Stimulated activated CD4-positive, alpha-beta T cell treated with anti-CD3 and anti-CD28 coated beads, Interleukin-12 subunit alpha, Interleukin-12 subunit beta, amount 100 ng/mL, for 4 hours (primary cell): ENCODE measurements around the gene ZNF285.
"Not testable (repeated sequence)": the region's sequence is repeated elsewhere in the genome, so short reads cannot be mapped to it uniquely, and the experiment has no call there.

Experiments used
- DNase-seq: peaks from one replicate; pipeline ENCODE4 v3.0.0-alpha.2; 2020

The ZNF285 gene

DNA sequence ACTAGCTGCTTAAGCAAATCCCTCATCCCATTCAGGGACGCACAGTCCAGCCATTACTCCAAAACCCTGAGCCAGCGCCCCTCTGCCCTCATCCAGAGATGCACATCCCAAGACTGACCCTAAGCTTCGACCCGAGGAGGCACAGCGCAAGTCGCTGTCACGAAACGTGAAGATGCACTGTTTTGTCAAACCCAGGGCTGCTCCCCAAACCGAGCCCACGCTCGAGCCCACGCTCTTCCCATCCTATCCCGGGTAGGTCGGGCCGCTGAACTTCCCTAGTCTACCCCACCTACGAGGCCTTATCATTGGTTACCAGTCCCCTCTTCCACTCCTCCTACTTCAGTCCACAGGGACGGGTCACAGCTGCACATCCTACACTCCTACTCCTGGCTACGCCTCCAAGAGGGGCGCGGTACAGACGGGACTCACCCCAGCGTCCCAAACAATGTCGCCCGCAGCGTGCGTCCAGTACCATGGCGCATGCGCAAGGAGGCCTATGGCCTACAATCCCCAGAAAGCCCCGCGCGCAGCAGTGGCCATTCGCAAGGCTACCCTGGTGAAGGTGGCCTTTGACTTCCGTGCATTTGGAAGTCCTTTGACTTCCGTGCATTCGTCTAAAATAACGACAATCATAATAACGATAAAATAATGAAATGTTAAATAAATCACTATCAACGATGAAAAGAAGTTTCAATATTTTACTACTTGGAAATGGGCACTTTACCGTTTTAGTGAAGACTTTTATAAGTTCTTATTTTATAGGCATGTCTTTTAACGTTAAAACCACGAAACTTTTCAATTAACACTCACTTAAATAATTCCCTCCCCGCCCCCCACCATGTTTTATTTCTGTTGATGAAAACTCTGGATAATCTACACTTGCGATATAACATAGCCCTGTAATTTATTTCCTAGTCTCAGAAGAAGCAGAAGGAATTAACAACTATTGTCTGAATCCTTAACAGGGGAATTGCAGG, at the start of gene ZNF285:
TSS of gene ZNF285 (minus strand) at position 470 of the 977 bp plus-strand sequence. CDS start 4,395 bp downstream, outside the sequence.
- DNase-seq: peak; percentile 68

DNA sequence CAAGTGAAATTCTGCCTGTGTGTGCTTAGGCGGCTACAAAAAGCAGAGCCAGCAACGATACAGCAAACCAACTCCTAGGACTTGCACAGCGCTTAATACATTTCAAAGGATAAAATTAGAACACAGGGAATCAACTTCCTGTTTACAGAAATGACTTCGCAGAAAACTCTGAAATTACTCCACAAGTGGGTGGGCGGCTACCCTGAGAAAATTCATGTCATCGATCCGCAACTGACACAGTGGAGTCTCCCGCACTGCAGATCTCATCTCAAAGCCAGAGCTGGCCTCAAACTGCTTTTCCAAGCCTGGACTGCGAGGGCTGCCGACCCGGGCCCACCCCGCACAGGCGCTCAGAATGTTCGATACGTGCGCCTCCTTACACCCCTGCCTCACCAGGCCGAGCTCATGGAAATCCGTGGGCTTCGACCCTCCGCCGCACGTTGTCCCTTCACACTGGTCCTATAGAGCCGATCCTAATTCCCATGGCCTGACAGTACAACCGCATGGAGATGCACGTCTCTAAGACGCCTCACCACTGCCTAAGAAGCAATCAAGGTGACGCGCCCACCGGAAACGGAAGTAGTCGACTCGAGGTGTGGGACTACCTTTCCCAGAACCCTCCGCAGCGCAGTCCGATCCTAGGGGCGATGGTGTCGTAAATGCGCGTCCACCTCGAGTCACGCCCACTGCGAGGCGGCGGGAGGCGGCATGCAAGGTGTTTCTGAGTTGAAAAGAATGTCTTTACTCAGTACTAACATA, 46.7 kb upstream of the ZNF285 start, which contains the start of gene ZNF229:
TSS of gene ZNF229 (minus strand) at position 557 of the 759 bp plus-strand sequence. CDS start 5,625 bp downstream, outside the sequence.
- DNase-seq: peak; percentile 62

DNA sequence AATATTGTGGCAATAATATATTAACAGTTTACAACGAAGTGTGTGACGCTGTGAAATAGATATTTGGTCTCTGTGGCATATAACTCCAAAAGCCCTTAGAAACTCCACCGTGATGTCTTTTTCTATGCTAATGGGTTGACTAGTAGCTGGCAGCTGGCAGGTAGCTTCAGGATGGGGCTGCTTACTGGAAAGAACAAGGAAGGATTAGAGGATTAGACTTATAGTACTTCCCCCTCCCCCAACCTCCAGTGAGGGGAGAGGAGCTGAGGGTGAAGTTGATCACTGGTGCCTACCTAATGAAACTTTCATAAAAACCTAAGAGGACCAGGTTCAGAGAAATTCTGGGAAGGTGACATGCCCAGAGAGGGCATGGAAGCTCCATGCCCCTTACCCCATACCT, 37.0 kb upstream of the ZNF285 start:
- DNase-seq: no peak

DNA sequence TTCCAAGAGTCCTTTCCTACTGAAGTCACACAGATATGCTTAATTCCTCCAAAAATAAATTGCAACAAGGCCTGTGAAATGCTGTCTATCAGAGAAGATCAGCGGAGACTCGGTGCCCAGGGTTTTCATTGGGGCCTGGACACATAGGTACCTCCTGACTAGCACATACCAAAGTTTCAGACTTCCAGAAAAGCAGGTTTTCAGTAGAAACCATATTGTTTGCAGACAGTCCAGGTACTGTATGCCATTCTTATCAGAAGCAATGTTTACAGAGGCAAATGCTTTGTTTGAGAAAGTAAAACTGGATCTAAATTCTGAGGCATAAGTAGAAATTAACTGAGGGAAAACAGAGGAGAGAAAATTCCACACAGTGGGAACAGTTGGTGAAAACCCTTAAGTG, 34.0 kb upstream of the ZNF285 start:
- no peak for DNase-seq

DNA sequence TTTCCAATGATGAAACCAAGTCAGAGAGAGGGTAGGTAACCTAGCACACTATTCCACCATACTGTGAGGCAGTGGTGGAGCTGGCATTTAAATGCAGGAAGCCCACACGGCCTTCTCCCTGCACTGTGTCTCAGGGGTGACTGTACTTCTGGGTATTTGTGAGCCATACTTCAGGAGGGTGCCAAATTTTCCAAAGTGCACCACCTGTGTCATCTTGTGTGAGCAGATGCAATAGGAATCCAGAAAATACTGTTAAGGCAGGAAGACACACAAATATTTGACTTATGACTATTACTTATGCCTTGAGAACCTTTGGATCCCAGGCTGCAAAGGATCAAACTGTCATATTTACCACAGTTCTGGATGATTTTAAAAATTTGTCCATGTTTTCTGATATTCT, 29.5 kb upstream of the ZNF285 start:
- no peak for DNase-seq

DNA sequence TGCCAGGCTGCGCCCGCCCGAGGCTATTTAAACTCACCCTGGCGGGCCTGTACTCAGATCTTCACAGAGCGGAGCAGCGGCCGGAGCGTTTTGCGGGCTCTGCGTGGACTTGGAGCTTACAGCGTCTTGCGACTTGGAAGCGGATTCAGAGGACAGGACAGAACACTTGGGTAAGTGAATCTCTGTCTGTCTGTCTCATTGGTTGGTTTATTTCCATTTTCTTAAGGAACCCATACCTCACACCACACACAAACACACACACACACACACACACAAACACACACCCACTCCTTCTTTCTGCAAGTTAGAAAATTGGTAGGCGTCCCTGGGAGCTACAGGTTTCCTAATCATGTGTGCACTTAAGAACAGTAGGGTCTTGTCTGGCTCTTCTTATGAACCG, 14.1 kb upstream of the ZNF285 start:
- DNase-seq: not testable (repeated sequence)

DNA sequence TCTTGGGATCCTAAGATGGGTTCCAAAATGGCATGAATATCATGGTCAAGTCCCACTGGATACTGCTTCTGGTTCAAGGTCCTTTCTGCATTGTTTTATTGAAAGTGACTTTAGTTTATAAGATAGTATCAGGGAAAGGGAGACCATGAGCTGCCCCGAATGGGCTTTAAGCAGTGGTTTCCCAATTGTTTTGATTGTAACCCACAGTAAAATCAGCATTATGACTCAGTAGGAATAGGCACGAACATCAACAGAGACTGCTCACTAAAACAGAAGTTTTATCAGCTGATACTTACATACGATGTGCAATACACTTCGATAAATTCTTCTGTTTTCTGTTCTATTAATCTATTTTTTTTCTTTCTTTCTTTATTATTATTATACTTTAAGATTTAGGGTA, 12.1 kb downstream of the ZNF285 start:
- DNase-seq: not testable (repeated sequence)

DNA sequence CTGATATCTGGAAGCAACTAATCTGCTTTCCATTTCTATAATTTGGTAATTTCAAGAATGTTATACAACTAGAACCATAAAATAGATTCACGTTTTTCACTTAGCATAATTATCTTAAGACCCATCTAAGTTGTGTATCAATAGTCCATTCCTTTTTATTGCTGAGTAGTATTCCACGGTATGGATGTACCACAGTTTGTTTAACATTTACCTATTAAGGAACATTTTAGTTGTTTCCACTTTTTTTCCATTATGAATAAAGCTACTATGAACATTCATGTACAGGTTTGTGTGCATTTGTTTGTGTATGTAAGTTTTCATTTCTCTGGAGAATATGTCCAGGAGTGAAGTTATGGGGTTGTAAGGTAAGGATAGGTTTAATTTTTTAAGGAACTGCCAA, 26.6 kb downstream of the ZNF285 start:
- no peak for DNase-seq

DNA sequence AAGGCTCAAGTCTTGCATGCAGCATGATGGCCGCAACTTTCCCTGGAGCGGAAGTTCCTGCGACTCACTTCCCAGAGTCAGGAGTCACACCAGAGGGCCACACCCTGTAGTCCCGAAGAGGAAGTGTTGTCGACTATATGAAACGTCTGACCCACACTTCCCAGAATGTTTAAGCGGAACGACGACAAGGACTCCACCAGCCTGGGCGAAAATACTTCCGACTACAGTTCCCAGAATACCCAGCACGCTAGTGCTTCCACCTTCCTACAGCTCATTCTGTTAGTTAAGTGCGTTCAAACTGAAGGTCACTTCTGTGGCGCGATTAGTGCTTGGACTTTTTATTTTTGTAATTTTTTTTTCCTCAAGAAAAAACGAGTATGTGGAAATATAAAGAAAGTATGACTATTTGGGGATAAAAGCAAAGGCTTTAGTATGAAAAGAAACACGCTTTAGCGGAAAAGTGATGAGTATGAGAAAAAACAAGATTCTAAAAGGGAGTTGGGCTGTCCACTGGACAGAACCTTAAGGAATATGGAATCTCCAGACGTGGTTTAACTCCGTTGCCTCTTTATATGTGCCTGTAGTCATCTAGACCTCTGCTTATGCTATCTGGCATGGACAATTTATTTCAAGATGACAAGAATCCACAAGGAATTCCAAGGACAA, 29.5 kb downstream of the ZNF285 start:
- no peak for DNase-seq

DNA sequence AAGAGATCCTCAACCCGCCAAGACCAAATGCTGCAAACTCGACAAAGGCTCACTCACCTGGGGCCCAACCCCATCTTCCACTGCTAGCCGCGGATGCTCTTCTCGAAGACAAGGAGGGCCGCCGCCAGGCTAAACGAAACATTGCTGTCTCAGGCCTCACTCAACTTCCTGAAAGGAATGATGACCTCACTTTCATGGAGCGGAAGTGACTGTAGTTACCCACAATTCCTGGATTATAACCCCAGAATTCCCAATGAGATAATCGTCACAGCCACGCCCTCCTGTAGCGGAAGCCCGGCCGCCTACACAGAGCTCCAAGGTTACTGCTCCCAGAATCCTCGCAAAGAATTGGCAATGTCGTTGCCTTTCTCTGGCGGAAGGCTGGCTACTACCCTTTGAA, 34.4 kb downstream of the ZNF285 start:
- DNase-seq: no peak

DNA sequence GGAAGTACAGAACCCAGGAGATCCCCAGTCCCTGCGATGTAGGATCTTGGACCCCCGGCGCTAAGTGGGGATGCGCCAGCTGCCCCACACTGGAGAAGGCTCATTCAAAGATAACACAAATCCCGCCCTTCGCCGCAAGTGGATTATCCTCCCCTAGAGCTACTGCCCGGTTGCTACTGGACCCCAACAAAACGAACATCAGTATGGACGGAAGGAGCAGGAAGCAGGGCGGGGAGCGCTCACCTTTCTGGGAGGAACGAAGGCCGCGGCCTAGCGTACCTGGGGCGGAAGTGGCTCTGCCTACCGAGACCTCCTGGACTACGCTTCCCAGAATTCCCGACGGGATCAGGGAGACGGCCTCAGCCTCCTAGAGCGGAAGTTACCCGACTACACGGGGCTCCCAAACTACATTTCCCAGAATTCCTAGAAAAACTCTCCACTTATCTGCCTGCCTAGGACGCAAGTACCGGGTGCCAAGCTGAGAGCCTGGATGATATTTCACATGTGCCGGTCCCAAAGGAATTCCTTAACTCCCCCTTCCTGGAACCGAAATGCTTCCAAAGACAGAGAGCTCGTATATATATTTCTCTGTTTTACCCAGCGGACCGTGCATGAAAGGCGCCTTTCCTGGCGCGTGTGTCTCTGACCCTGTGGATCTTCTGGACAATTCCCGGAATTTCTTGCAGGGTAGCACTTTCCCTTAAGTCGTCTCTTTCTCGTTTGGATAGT, 44.9 kb downstream of the ZNF285 start, which contains the start of gene ZNF112:
TSS of gene ZNF112 (minus strand) at position 298 of the 729 bp plus-strand sequence. CDS start 16,141 bp downstream, outside the sequence.
- DNase-seq: no peak

DNA sequence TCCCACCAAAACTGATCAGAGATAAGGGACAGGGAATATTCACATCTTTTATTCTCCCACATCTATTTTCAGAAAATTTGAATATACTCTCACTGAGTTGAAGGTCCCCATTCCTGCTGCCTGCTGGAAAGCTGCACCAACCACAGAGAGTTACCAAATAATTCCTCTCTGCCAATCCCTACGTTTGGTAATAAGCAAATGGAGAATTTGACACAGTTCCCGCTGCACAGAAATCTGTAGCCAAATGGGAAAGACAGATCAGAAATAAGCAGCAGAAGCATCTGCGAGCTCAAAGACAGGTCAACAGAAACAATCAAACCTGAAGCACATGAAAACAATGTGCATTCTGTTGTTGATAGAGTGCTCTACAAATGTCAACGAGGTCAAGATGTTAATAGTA, 54.9 kb downstream of the ZNF285 start:
- DNase-seq: no peak

DNA sequence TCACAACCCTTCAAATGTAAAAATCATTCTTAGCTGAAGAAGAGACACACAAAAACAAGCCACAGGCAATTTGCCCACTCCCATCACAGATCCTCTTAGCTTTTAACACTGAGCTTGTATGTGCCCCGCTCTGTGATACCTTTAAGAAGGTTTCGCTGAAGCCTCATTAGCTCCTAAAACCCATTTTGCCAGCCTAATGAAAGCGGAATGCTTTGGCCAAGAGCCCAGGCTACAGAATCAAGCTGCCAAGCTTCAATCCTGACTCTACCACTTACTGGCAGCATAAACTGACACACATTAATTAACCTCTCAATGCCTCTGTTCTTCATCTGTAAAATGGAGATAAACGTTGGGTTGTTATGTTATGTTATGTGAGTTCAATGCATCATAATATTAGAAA, 55.4 kb downstream of the ZNF285 start:
- no peak for DNase-seq

DNA sequence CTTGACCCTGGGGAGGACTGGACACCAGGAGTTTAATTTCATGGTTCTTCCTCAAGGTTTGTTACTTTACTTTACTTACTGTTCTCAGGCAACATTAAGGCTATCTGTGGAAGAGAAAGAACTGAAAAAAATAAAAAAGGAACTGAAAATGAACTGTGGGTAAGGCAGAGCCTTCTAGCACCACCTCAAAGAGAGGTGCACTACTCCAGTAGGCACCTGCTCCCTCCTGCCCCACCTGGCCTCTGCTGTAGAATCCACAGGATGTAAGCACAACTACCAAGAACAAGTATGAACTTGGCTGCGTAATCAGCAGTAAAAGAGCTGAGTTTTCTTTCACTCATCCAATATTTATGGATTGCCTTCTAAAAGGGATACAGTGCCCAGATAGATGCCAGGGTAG, 57.2 kb downstream of the ZNF285 start:
- DNase-seq: no peak

DNA sequence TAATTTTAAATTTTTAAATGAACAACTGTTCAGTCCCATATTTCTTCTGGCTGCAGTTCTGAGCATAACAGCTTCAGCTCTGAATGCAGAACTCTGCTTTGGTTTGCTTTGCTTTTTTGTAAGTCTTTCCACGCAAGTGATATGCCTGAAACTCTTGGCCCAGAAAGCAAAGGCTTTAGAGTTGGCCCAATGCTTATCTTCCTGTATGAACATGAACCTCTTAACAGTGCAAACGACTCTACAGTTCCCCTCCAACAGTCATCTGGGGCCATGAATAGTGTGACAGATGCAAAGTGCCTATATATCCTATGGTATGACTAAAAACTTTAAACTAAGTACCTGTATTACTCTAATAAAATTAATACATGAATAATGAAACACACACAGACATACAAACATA, 59.6 kb downstream of the ZNF285 start:
- no peak for DNase-seq

DNA sequence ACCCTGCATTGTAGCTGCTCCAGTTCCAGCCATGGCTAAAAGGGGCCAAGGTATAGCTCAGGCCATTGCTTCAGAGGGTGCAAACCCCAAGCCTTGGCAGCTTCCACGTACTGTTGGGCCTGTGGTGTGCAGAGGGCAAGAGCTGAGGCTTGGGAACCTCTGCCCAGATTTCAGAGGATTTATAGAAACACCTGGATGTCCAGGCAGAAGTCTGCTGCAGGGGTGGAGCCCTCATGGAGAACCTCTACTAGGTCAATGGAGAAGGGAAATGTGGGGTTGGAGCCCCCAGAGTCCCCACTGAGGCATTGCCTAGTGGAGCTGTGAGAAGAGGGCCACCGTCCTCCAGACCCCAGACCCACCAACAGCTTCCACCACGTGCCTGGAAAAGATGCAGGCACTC, 66.8 kb downstream of the ZNF285 start:
- not testable (repeated sequence) for DNase-seq
